GM19025 (cell line): ENCODE data around the gene SUMO2.
"Not testable (repeated sequence)": the region's sequence is repeated elsewhere in the genome, so short reads cannot be mapped to it uniquely, and the experiment has no call there.

Experiments
- ATAC-seq: cut with Tn5 transposase; IDR thresholded peaks from one replicate; pipeline ENCODE4 v1.9.1; 2021; ENCODE audit warnings: mild to moderate bottlenecking, low read depth, moderate library complexity; ENCODE audit not compliant: unreplicated experiment

SUMO2 gene

DNA sequence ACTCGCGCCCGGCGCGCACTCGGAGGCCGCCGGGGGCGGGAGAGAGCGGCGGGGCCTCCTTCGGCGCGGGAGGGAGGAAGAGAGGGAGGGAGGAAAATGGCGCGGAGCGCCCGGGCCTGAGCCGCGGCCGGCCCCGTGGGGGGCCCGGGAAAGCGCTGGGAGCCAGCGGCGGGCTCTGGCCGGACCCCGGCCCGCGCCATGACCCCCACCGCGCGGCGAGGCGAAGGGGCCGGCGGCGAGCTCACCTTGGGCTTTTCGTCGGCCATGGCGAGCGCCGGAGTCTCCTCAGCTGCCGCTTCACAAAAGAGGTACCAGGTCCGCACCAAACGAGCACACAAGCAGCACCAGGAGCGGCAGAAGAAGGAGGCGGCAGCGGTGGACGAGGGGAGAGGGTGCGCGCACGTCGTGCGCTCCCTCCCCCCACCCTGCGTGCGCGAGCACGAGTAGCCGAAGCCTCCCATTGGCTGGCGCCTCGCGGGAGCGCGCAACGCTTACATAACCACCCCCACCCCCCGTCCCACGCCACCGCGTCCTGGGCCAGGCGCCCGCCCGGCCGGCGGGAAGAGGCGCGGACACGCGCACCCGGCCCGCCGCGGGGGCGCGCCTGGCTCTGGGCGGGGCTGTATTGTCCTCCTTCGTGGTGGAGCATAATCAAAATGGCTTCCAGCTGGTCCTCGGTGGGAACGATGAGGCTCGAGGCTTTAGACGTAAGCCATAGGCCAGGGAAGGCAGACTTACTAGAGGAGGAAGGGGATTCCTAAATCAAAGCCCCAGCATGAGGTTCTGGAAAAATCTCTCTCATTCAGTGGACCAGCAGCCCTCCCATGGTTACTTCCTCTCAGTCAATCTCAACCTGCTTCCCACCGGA lies at the start of gene SUMO2:
Gene SUMO2, minus strand, starts transcription at position 391 of the 868 bp plus-strand sequence. Its CDS starts 125 bp downstream, at position 266.
- ATAC-seq: peak; percentile 66

DNA sequence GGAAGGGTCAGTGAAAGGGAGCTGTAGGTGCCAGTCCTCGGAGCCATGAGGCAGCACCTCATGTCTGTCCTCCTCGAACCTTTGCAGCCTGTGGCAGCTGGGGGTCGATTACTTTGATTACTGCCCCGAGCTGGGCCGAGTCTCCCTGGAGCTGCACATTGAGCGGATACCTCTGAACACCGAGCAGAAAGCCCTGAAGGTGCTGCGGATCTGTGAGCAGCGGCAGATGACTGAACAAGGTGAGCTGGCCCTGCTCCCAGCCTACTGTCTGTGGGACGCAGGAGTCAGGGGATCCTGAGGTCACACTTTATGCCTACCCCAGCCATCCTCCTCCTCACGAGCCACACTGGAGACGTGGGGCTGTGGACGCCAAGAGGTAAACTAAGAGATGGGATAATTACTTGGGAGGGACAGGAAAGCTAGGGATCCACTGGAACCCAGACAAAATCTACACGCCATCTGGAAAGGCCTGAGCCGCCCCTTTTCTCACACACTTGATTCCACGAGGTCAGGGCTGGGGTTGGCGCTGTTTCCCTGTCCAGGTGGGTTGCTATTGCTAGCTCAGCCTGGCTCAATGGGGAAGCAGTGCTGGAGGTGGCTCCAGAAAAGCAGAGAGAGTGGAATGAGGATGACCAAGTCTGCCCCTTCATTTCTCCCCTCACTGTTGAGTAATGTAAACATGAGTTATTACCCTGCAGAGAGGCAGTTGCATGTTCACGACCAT lies 49.1 kb upstream of the SUMO2 start:
- no peak for ATAC-seq

DNA sequence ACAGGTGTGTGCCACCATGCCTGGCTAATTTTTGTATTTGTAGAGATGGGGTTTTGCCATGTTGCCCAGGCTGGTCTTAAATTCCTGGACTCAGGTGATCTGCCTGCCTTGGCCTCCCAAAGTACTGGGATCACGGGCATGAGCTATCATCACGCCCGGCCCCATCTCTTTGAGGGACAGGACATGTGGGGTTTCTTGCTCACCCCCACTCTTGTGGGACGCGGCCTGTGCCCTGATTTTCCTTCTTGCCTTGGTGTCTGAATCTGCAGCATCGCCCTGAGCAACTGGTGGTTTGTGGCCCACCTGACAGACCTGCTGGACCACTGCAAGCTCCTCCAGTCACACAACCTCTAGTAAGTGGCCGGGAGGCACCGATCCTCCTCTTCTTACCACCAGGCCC lies 48.3 kb upstream of the SUMO2 start:
- no peak for ATAC-seq

DNA sequence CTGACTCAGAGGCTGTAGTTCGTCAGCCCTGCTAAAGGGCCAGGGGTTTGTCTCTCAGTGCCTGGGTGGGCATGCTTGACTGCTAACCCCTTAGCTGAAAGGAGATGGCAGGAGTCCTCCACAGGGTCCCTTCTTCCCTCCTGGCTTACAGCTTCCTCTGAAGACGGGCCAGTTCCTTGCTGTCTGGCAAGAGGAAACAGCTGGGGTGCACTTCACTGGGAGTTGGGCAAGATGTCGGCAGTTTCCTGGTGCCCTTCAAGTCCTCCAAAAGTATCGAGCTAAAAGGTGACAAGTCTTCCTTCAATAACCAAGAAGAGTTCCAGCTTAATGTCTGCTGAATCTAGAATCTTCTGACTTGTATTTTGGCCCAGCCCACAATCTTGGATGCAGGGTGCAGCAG lies 46.1 kb upstream of the SUMO2 start:
- no peak for ATAC-seq

DNA sequence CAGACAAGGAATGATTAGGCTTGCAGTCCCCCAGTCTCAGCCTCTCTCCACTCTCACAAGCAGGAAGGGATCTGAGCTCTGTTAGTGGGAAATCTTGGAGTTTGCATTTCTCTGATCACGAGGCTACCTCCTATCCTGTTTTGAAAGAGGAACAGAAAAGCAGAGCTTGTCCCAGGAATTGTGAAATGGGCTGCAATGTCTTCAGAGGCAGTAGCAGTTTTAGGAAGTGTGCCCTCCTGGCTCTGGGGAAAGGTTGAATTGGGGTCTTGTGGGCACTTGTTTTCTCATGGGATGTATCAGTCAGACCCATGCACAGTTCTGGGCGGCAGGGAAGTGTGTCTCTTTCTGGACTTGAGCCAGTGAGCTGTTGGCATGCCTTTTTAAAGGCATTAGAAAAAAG lies 45.5 kb upstream of the SUMO2 start:
- no peak for ATAC-seq

DNA sequence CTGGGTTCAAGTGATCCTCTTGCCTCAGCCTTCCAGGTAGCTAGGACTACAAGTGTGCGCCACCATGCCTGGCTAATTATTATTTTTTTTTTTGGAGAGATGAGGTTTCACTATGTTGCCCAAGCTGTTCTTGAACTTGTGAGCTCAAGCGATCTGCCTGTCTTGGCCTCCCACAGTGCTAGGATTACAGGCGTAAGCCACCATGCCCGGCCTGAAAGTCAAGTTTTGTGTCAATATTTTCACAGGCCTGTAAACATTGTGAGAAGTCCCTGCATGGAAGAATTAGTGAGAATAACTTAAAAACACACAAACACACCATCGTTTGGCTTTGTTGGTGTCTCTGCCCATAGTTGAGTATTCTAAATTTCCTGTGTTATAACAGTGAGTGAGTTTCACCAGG lies 45.0 kb upstream of the SUMO2 start:
- ATAC-seq: no peak

DNA sequence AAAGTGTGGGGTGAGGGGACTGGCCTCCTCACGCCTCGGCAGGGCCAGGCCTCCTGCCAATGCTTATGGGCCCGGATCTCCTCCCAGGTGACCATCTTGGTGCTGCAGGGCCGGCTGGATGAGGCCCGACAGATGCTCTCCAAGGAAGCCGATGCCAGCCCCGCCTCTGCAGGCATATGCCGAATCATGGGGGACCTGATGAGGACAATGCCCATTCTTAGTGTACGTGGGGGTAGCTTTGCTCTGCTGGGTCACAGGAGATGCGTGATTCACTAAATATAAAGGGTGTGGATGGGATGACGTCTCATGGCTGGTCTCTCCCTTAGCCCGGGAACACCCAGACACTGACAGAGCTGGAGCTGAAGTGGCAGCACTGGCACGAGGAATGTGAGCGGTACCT lies 42.3 kb upstream of the SUMO2 start:
- ATAC-seq: no peak

DNA sequence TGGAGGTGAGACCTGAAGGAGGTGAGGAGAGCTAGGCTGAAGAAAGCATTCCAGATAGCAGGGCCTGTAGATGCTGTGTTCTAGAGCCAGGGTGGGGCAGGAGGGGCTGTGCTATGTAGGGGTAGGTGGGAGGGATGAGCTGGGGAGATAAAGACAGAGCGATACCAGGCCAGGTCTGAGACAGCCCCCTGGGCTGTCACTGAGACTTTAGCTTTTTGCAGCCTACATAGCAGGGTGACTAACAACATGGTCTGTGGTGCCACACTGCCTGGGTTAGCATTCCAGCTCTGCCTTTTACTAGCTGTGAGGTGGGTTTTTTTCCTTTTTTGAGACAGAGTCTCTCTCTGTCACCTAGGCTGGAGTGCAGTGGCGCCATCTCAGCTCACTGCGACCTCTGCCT lies 37.1 kb upstream of the SUMO2 start:
- ATAC-seq: no peak

DNA sequence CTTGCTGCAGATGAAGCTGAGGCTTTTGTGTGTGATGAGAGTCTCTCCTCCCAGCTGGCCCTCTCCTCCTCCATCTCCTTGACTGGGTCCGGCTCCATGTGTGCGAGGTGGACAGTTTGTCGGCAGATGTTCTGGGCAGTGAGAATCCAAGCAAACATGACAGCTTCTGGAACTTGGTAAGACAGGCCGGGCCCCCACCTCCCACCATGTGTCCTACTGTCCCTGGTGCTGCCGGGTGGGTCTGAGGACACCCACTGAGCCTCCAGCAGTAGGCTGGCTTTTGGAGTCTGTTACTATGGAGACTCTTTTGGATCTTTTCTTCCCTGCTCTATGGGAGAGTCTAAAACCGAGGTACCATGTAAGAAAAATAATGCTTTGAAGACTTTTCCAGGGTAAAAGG lies 35.4 kb upstream of the SUMO2 start:
- no peak for ATAC-seq

DNA sequence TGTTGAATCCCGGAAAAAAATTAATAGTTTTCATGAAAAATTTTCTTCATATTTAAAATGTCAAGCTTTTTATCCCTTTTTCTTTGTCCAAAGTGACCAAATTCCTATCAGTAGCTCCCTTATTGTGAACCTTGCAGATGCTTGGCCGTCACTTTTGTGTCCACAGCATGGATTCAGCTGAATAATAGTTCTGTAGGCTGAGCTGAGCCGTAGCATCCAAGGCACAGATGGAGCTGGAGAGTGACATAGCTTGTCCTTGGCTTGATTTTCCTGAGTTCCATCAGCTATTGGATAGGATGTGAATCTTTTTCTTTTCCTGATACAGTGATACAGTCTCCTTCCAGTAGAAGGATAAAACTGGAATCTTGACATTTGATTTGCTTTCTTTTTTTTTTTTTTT lies 26.3 kb upstream of the SUMO2 start:
- no peak for ATAC-seq

DNA sequence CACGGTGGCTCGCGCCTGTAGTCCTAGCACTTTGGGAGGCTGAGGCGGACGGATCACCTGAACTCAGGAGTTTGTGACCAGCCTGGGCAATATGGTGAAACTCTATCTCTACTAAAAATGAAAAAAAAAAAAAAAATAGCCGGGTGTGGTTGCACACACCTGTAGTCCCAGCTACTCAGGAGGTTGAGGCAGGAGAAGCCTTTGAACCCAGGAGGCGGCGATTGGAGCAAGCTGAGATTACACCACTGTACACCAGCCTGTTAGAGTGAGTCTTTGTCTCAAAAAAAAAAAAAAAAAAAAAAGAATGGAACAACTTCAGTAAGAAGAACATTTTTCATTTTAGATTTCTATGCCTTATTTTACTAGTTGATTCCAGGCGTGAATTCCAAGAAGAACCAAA lies 25.4 kb upstream of the SUMO2 start:
- no peak for ATAC-seq

DNA sequence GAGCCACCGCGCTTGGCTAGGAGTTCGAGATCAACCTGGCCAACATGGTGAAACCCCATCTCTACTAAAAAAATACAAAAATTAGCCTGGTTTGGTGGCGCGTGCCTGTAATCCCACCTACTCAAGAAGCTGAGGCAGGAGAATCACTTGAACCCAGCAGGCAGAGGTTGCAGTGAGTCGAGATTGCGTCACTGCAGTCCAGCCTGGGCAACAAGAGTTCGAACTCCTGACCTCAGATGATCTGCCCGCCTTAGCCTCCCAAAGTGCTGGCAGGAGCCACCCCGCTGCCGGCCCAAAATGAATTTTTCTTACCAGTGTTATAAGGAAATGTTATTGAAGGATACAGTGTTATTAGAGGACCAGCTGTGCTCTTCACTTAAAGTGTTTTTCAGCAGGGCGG lies 25.0 kb upstream of the SUMO2 start:
- ATAC-seq: no peak

DNA sequence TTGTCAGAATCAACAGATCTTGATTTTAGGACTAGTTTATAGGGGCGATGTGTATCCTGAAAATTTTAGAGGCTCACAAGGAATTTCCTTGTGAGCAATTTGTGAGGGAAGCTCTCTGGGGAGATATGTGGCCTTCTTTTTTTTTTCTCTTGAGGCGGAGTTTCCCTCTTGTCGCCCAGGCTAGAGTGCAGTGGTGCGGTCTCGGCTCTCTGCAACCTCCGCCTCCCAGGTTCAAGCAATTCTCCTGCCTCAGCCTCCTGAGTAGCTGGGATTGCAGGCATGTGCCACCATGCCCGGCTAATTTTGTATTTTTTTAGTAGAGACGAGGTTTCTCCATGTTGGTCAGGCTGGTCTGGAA lies 24.3 kb upstream of the SUMO2 start:
- not testable (repeated sequence) for ATAC-seq

DNA sequence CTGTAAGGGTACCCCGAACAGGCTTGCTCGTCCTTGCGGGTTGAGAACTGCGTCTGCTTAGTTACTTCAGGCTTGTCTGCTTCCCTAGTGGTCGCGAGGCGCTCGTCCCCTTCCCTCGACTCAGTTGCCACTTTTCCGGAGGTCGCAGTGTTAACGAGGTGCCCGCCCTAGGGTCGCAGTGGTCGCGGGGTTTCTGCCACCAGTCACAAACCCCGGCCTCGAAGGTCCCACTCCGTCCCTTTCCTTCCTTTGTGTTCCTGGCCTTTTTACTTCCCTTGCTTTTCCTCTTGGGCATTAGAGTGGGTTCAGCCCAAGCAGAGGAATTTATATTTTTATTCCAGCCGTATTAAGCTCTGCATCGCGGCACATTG lies 23.0 kb upstream of the SUMO2 start:
- ATAC-seq: no peak

DNA sequence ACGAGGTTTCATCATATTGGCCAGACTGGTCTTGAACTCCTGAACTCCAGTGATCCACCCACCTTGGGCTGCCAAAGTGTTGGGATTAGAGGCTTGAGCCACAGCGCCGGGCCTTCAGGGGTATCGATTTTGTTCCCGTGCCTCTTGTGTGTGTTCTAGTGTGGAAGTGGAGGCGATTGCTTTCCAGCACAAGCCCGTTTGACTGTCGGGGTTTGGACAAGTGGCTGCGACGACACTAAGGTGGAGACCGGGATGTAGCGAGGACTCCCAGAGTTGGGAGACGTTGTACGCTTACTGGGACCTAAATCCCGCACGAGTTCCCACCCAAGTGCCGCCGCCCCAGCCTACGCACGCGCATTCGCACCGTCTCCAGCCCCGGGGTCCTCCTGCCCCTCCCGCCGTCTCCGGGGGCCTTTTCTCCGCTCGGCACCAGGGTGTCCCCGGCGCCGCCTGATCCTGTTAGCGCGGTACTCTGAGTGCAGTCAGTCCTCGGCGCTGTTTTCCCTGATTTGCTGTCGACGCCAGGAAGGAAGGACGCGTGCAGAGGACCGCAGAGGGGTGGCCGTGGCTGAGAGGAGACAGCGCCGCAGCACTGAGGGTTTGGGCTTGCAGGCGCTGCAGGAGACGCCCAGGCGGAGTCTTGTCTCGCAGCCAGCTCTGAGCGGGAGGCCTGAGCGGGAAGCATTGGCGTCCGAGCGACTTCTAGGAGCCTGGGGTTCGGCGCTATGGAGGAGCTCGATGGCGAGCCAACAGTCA lies 22.5 kb upstream of the SUMO2 start, which contains the start of gene NUP85:
Gene NUP85, plus strand, starts transcription at position 643 of the 756 bp plus-strand sequence. Its CDS starts 83 bp downstream, at position 726.
- ATAC-seq: peak; percentile 72

DNA sequence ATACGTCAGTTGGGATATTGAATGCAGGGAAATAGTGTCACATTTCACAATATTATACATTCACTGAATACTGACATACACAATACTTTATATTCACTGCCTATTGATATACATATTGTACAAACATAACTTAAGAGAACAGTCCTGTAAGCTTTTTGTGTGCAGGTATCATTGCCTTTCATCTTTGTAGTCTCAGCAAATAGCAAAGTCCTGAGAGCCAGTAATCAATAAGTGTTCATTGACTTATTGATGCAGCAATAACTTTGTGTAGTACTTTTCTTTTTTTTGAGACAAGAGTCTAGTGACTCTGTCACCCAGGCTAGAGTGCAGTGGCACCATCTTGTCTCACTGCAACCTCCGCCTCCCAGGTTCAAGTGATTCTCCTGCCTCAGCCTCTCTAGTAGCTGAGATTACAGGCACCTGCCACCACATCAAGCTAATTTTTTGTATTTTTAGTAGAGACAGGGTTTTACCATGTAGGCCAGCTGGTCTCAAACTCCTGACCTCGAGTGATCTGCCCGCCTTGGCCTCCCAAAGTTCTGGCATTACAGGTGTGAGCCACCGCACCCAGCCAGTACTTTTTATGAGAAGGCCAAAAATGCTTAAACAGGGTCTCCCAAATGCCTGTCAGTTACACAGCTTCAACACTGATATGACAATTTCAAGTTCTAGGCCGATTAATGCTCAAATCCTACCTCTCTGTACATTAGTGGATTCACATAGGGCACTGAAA lies 17.3 kb upstream of the SUMO2 start:
- ATAC-seq: no peak

DNA sequence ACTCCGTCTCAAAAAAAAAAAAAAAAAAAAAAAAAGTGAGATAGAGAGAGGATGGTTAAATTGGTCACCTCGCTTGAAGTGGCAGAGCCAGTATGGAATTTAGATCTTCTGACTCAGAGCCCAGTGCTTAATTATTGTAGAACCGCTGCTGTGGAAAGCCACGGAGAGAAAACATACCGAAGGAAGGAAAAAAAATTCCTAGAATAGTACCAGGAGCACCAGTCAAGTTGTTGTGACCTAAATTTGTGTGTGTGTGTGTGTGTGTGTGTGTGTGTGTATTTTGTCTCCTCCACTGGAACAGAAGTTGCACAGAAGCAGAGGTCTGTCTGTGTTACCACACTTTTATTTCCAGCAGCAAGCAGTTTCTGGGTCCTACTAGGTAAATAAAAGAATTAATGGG lies 12.1 kb upstream of the SUMO2 start:
- ATAC-seq: no peak

DNA sequence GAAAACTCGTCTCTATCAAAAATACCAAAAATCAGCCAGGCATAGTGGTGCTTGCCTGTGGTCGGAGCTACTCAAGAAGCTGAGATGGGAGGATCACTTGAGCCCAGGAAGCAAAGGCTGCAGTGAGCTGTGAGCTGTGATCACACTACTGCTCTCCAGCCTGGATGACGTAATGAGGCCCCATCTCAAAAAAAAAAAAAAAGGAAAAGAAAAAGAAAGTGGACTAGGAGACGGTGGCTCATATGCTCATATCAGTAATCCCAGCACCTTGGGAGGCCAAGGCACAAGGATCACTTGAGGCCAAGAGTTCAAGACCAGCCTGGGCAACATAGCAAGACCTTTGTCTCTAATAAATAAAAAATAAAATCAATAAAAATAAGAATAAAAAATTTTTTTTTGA lies 8.8 kb upstream of the SUMO2 start:
- no peak for ATAC-seq

DNA sequence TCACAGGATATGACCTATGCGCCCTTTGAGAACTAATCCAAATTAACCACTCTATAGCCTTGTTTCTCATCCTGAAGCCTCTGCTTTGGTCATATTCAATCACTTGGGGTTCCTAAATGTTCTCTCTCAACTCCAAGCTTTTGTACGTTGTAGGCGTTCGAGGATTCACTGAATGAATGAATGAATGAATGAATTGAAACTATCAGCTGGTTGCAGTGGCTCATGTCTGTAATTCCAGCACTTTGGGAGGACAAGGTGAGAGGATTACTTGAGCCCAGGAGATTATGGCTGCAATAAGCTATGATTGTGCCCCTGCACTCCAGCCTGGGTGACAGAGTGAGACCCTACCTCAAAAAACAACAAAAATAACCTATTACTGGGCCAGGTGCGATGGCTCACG lies 5.9 kb upstream of the SUMO2 start:
- ATAC-seq: no peak

DNA sequence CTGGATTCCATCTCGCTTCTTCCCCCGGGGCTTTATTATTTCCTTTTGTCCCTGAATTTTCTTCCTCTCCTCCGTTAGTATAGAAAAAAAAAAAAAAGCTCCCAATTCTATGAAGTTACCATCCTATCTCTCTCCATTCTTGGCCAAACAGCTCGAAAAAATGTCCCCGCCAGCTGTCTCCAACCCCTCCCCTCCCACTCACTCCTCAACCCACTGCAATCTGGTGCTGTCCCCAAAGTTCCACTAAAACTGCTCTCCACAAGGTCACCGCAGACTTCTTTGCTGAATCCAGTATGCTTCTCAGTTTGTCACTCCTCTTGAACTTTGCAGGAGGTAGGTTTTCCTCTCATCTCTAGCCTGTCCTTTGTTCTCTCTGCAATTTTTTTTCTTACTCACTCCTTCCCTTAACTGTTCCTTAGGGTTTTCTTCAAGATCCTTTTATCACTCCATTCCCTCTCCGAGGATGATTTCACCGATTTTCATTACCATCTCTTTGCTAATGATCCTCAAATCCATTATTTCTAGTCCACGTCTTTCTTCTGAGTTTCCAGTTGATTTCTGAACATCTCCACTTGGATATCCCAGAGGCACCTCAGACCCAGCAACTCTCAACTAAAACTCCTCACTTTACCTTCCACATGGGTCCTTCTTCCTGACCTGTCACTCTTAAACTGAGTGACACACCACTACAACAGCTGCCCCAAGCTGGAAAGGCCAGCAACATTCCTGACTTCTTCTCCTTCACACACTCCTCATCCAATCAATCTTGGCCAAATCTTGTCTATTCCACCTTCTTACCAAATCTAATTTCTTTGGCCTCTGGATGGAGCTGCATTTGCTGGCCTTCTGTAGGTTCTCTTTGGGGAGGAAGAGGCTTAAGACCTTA lies 1.5 kb upstream of the SUMO2 start:
- ATAC-seq: no peak
